SKM-1 treated with dmso at 0.1 percent for 144 hours (cell line): Measurements from ENCODE around the gene RGPD6.
"Not testable (repeated sequence)": the region's sequence is repeated elsewhere in the genome, so short reads cannot be mapped to it uniquely, and the experiment has no call there.

ENCODE experiments used
- DNase-seq: peaks from one replicate; lab custom pipeline; 2025; ENCODE audit not compliant: unreplicated experiment; lab: John Stamatoyannopoulos, UW

RGPD6 gene

DNA sequence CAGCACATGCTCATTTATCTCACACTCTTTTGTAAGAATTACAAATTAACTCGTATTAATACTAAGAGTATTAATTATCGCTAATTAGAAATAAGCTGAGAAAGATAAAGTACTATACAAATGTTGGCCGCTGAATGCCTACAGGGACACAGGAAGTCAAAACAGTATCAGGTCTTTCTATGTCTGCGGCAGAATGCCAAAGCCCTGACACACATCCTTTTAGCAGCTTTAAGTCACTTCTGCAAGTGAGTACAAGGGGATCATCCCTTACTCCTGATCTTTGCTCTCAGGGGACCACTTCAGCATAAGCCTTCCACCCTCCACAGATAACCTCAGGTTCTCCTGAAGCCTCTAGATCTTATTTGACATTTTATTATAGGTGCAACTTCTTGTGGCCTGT lies 94.3 kb downstream of the RGPD6 start:
- not testable (repeated sequence) for DNase-seq

DNA sequence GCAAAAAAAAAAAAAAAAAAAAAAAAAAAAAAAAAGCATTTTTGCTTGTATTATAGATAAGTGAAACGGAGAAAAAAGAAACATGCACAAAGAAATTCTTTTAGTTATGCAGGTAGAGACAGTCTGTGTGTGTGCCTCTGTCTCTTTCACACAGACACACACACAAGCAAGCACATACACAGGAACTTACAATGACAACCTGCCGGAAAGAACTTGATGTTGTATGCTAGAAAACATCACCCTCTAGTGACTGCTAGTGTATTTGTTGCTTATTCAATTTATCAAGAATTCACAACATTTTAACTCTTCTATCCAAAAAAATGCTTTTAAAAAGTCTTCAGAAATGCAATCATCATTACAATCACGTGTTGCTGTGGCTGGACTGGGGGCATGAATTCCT lies 95.8 kb downstream of the RGPD6 start:
- DNase-seq, result not testable (repeated sequence)

DNA sequence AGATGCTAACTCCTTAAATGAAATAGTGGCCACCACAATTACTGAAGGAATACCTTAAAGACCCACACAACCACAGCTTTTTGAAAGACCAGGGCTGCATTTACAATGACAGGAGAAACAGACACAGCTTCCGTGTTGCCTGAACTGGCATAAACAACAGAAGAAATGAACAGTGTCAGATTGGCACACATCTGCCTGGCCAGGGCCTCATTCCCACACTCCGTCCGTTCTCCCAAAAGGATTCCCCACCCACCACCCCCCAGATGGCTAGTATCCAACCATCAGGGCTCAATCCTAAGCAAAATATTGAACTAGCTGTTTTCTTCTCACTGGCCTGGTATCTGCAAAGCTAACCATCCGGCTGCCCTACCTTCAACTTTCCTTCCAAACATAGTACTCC lies 96.9 kb downstream of the RGPD6 start:
- DNase-seq, result not testable (repeated sequence)

DNA sequence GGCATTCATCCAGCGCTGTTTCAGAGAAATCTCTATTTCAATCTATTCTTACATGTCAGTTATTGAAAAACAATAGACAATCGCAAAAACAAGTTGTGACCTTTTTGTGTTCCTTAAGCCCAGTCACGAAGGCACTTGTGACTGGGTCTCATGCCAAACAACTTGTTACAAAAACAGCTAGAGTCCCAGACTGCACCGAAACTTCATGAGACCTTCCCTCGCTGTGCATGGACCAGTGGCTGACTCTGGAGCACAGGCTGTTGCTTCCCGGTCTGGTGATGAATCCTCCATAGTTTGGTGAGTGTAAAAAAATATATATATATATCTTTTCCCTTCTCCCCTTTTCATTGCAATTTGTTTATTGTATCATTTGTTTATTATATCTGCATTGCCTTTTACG lies 99.7 kb downstream of the RGPD6 start:
- DNase-seq, result not testable (repeated sequence)

- not testable (repeated sequence) for DNase-seq
Measured at GRCh38 chr2:110476952-110477351, 100.1 kb downstream of the RGPD6 start.

GRCh38 chr2:110475627-110476359 lies 101.2 kb downstream of the RGPD6 start:
- DNase-seq, result not testable (repeated sequence)

GRCh38 chr2:110474898-110475297 lies 102.1 kb downstream of the RGPD6 start:
- not testable (repeated sequence) for DNase-seq

- not testable (repeated sequence) for DNase-seq
Measured at GRCh38 chr2:110473059-110473358, 104.0 kb downstream of the RGPD6 start.

DNA sequence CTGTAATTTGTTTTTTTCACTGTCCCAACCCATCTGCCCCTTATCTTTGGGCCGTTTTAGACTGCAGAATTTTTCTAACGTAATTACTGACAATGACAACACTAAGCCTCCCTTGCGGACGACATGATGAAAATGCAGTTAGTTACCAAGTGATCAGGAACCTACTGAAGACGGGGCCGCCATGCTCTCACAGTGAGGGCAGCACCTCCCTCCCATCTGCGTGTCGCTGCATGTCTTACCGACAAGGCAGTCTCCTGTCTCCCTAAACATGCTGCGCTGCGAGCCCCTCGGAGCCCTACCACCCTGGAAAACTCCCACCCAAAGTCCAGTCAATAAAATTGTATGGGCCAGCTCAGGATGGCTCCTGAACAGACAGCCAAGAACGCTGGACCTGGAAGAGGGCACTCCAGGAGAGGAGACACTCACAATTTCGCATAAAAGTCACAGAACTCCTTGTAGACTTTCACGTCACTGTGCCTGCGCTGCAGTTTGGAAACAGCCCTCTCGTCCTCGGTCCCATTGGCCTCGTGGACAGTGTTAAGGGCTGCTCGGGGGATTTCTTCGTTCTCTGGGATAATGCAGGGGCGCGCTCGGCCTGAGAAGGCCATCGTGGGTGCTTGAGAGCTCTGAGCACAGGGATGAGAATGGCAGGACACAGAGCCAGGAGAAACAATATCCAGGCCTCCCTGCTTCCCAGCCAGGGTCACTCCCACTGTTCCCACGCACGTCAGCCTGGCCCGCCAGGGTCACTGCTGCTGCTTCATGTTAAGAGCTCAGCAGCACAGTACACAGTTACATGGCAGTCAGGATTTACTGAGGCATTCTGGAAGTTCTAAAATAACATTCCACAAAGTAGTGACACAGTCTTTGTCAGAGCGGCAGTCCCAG lies 104.6 kb downstream of the RGPD6 start, which contains the start of gene LIMS4:
TSS of gene LIMS4 (minus strand) at position 646 of the 888 bp plus-strand sequence. CDS start at position 608, 38 bp downstream.
- not testable (repeated sequence) for DNase-seq

DNA sequence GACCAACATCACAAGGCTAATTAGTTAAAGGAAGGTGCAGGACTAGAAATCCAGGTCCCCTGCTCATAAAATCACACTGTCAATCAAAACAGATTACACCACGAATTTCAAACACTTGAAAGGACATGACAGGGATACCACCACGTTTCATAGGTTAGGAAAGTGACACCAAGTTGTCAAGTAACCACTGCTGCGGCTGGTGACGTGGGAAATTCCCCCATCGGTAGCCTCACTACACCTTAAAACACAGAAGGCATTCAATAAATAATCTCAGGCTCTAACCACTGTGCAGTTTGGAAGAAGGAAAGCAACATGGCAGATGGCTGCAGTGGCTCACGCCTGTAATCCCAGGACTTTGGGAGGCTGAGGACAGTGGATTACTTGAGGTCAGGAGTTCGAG lies 108.1 kb downstream of the RGPD6 start:
- DNase-seq, result not testable (repeated sequence)

DNA sequence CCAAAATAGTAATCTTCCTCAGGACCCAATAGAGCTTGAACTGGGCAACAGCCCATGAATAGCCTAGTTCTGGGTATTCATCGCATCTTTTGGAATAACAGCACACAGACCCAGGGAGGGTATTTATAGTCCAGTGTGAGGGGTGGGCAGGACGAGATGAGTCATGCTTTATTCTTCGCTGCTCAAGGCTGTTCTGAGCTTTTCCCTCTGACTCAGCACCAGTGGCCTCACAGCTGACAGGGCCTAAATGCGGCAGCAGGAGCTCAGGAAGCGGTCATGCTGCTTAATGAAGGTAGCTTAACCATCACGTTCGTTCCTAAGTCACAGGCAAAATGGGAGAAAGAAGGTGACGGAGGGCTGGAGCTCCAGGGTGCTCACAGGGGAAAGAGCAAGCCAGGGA lies 111.7 kb downstream of the RGPD6 start:
- not testable (repeated sequence) for DNase-seq
